H1 (cell line): ENCODE measurements around the gene ATP1A1. TPM values are rescaled to one million over a fixed set of nuclear protein-coding genes. Genes with fewer than 3 reads are reported as not detected.

Experiments
- CTCF ChIA-PET: fragments of 300-600 bp; sonication (Branson Sonifier 250); formaldehyde crosslinking; loops from one replicate; lab custom pipeline; 2021; ENCODE audit not compliant: partially characterized antibody; lab: Charles Lee
- POLR2A ChIA-PET: fragments of 300-600 bp; sonication (Branson Sonifier 250); formaldehyde crosslinking; loops from one replicate; lab custom pipeline; 2021; ENCODE audit warnings: inconsistent platforms; ENCODE audit not compliant: partially characterized antibody; lab: Charles Lee
- DNase-seq, 2 experiments: peaks; one replicate each; pipeline versions ENCODE4 v3.0.0 to v3.0.0-alpha.2; 2010 to 2022; ENCODE audit warnings: low spot score in 2 of 2, low read depth in 1 of 2, mixed read lengths in 1 of 2
- FAIRE-seq: peaks from 2 replicates; lab custom pipeline; 2011; peaks lifted over from hg19 to GRCh38; lab: Jason Lieb, UNC
- H2AFZ ChIP-seq: 2 replicates; pipeline ENCODE4 v1.8.1; 2012; ENCODE audit warnings: low read length, inconsistent platforms
- H2AK5ac ChIP-seq: 2 replicates; pipeline ENCODE4 v1.6.1; 2013; ENCODE audit warnings: low read depth, low read length
- H2BK120ac ChIP-seq: replicated peaks from 2 replicates; pipeline ENCODE3; 2013; ENCODE audit warnings: low read depth, low read length, inconsistent platforms
- H2BK12ac ChIP-seq: 2 replicates; pipeline ENCODE4 v1.6.1; 2013; ENCODE audit warnings: low read depth, low read length
- H2BK15ac ChIP-seq: 2 replicates; pipeline ENCODE4 v1.6.1; 2013; ENCODE audit warnings: low read length
- H2BK20ac ChIP-seq: 2 replicates; pipeline ENCODE4 v1.6.1; 2013; ENCODE audit warnings: low read length
- H2BK5ac ChIP-seq: 2 replicates; pipeline ENCODE4 v1.6.1; 2013; ENCODE audit warnings: low read depth, low read length
- H3K14ac ChIP-seq: 2 replicates; pipeline ENCODE4 v1.6.1; 2013; ENCODE audit warnings: inconsistent platforms; ENCODE audit not compliant: insufficient read length
- H3K18ac ChIP-seq: 2 replicates; pipeline ENCODE4 v1.6.1; 2013; ENCODE audit warnings: low read length; ENCODE audit errors: extremely low read depth
- H3K23ac ChIP-seq: 2 replicates; pipeline ENCODE4 v1.6.1; 2013; ENCODE audit warnings: inconsistent platforms; ENCODE audit not compliant: insufficient read length
- H3K23me2 ChIP-seq: 2 replicates; pipeline ENCODE4 v1.6.1; 2013; ENCODE audit warnings: low read depth, low read length
- H3K27ac ChIP-seq: 2 replicates; pipeline ENCODE4 v1.6.1; 2011; ENCODE audit warnings: low read depth, low read length, inconsistent platforms
- H3K27me3 ChIP-seq, 4 experiments: replicated peaks in 1 of 4; 1 replicate in 1 of 4; 2 replicates in 3 of 4; pipeline versions ENCODE4 v1.6.1 to v1.8.1; 2011 to 2013; ENCODE audit warnings: low read length in 3 of 4, mild to moderate bottlenecking in 3 of 4, inconsistent platforms in 2 of 4, mixed read lengths in 2 of 4, moderate library complexity in 1 of 4; ENCODE audit not compliant: control insufficient read depth in 3 of 4, insufficient read depth in 3 of 4; ENCODE audit errors: extremely low read depth in 1 of 4
- H3K36me3 ChIP-seq, 4 experiments: 2 replicates each; pipeline versions ENCODE4 v1.6.1 to v1.8.1; 2011 to 2013; ENCODE audit warnings: mild to moderate bottlenecking in 4 of 4, low read length in 3 of 4, moderate library complexity in 2 of 4, control low read depth in 1 of 4, inconsistent platforms in 1 of 4; ENCODE audit not compliant: insufficient read depth in 4 of 4, control insufficient read depth in 2 of 4
- H3K4ac ChIP-seq: replicated peaks from 2 replicates; pipeline ENCODE3; 2013; ENCODE audit warnings: low read length, low read depth, mixed read lengths, inconsistent platforms; ENCODE audit not compliant: insufficient read length
- H3K4me1 ChIP-seq, 4 experiments: replicated peaks in 1 of 4; 1 replicate in 1 of 4; 2 replicates in 3 of 4; pipeline versions ENCODE4 v1.6.1 to v1.8.1; 2011 to 2013; ENCODE audit warnings: low read length in 3 of 4, inconsistent platforms in 2 of 4, mixed read lengths in 1 of 4; ENCODE audit not compliant: insufficient read depth in 4 of 4, control insufficient read depth in 3 of 4
- H3K4me2 ChIP-seq, 2 experiments: 2 replicates each; pipeline versions ENCODE4 v1.6.1 to v1.8.1; 2011 to 2013; ENCODE audit warnings: low read depth in 2 of 2, low read length in 2 of 2, control low read depth in 1 of 2, inconsistent platforms in 1 of 2, mild to moderate bottlenecking in 1 of 2; ENCODE audit not compliant: insufficient read depth in 1 of 2
- H3K4me3 ChIP-seq, 4 experiments: fragments of 200-600, 300-600 bp in 1 of 4; sonication (generic), shearing (Covaris generic), sonication (Bioruptor Twin) in 1 of 4; 2 replicates each; pipeline versions ENCODE4 v1.5.1 to v1.8.1; 2011 to 2016; ENCODE audit warnings: low read length in 4 of 4, low read depth in 3 of 4, control low read depth in 2 of 4, inconsistent platforms in 2 of 4, mild to moderate bottlenecking in 2 of 4, mixed read lengths in 1 of 4, moderate library complexity in 1 of 4; ENCODE audit not compliant: insufficient read depth in 2 of 4; ENCODE audit errors: extremely low read depth in 1 of 4
- H3K56ac ChIP-seq: replicated peaks from 2 replicates; pipeline ENCODE3; 2013; ENCODE audit warnings: low read depth, mild to moderate bottlenecking, mixed read lengths, low read length, inconsistent platforms; ENCODE audit not compliant: insufficient read length
- H3K79me1 ChIP-seq: 2 replicates; pipeline ENCODE4 v1.6.1; 2013; ENCODE audit warnings: low read depth, low read length, control low read depth
- H3K79me2 ChIP-seq, 2 experiments: 2 replicates each; pipeline versions ENCODE4 v1.6.1 to v1.8.1; 2012 to 2013; ENCODE audit warnings: low read length in 2 of 2, mild to moderate bottlenecking in 2 of 2, inconsistent platforms in 1 of 2; ENCODE audit not compliant: insufficient read depth in 2 of 2, control insufficient read depth in 1 of 2
- H3K9ac ChIP-seq, 4 experiments: replicated peaks in 1 of 4; 1 replicate in 1 of 4; 2 replicates in 3 of 4; pipeline versions ENCODE4 v1.6.1 to v1.8.1; 2011 to 2013; ENCODE audit warnings: low read depth in 3 of 4, low read length in 3 of 4, control low read depth in 2 of 4, mild to moderate bottlenecking in 2 of 4, moderate library complexity in 2 of 4, inconsistent platforms in 1 of 4; ENCODE audit errors: extremely low read depth in 1 of 4
- H3K9me3 ChIP-seq, 2 experiments: 2 replicates each; pipeline versions ENCODE4 v1.6.1 to v1.8.1; 2012 to 2013; ENCODE audit warnings: mild to moderate bottlenecking in 2 of 2, moderate library complexity in 2 of 2, control low read depth in 1 of 2, inconsistent platforms in 1 of 2, low read depth in 1 of 2, low read length in 1 of 2, mixed read lengths in 1 of 2; ENCODE audit not compliant: insufficient read depth in 2 of 2
- H4K20me1 ChIP-seq, 2 experiments: replicated peaks in 1 of 2; 2 replicates each; pipeline versions ENCODE3 to v1.8.1; 2011 to 2013; ENCODE audit warnings: inconsistent platforms in 2 of 2, low read length in 2 of 2, mild to moderate bottlenecking in 1 of 2; ENCODE audit not compliant: insufficient read depth in 2 of 2, control insufficient read depth in 1 of 2
- H4K5ac ChIP-seq: 2 replicates; pipeline ENCODE4 v1.6.1; 2013; ENCODE audit warnings: low read length, low read depth, mixed read lengths, inconsistent platforms; ENCODE audit not compliant: insufficient read length
- H4K8ac ChIP-seq: 2 replicates; pipeline ENCODE4 v1.8.0; 2013; ENCODE audit warnings: mild to moderate bottlenecking, moderate library complexity, low read length, inconsistent platforms; ENCODE audit not compliant: insufficient read depth; ENCODE audit errors: extremely low read depth
- H4K91ac ChIP-seq: replicated peaks from 2 replicates; pipeline ENCODE3; 2013; ENCODE audit warnings: low read length, mixed read lengths, inconsistent platforms; ENCODE audit not compliant: insufficient read length
- CTBP2 ChIP-seq: IDR thresholded peaks from 2 replicates; pipeline ENCODE4 v1.7.0; 2011; ENCODE audit warnings: borderline replicate concordance, mild to moderate bottlenecking, moderate library complexity, mixed read lengths, low read length; ENCODE audit not compliant: insufficient read depth, insufficient read length
- POU5F1 ChIP-seq: IDR thresholded peaks from 2 replicates; pipeline ENCODE4 v1.6.1; 2011; ENCODE audit warnings: low read depth, mild to moderate bottlenecking, low read length, moderate library complexity
- WGBS, 2 experiments: shearing (Covaris generic) in 1 of 2; methylation state at CpG; one replicate each; pipeline versions ENCODE4 v1.1.6 to v1.1.7; 2013 to 2015; ENCODE audit warnings: low lambda C conversion rate in 2 of 2, mixed read lengths in 2 of 2, inconsistent platforms in 1 of 2, low coverage in 1 of 2, missing lambda C conversion rate in 1 of 2; ENCODE audit not compliant: insufficient replicate concordance in 2 of 2, insufficient coverage in 1 of 2, insufficient read length in 1 of 2; ENCODE audit errors: extremely low coverage in 1 of 2, missing lambda C conversion rate in 1 of 2; 5-methylcytosine and 5-hydroxymethylcytosine counted together
- polyA plus RNA-seq, 7 experiments: library from polyadenylated mRNA; depleted of rRNA in 3 of 7; stranded (reverse) in 5 of 7; unstranded in 2 of 7; fragments of >200 nt in 5 of 7; fragments of 200-250 nt in 2 of 7; gene quantifications; 1 replicate in 5 of 7; 2 replicates in 1 of 7; 4 replicates in 1 of 7; pipeline versions ENCODE4 v1.2.1 to v1.2.3, GENCODE V29; 2011 to 2013; ENCODE audit warnings: missing spikeins in 2 of 7, mixed read lengths in 2 of 7
- total RNA-seq: library from RNA; stranded (reverse); fragmentation: NEBNext Ultra II Directional; extraction: Animal tissue kit (Norgen Biotek cat#: 25700); gene quantifications from 2 replicates; pipeline ENCODE4 v1.2.1, GENCODE V29; 2021

The ATP1A1 gene
- total and polyA plus RNA-seq, 2 of the 8 experiments (the other 6 are each of a cell fraction or from before 2014, with no cell fraction given): 222 to 325 TPM

DNA sequence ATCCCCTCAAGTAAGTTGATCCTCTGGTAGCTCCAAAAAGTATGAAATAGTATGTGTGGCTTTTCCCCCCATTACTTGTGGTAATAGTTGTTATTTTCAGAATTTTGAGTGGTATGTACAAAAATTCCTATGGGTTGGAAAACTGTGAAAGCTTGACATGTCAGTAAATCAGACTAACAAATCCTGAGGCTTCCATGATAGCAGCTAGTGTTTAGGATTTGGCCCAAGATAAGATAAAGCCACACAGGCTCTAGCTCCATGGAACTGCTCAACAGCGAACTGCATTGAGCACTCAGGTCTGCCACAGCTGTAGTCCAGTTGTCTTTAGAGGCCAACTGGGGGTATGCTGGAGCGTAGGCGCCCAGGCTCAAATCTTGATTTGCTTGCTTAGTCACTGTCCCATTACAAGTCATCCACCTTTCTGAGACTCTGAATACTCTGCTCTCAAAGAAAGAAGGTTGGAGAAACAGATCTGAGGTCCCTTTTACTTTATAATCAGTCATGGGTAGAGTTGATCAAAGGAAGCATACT, 28.7 kb downstream of the ATP1A1 start:
- H3K9me3 ChIP-seq: no peaks in the 10 kb centered on the region
- DNase-seq (no peak), FAIRE-seq (no peak)
- no peak overlapping the region for H4K8ac ChIP-seq
- H2AFZ ChIP-seq: no peak overlapping the region
- H3K36me3 ChIP-seq: peaks cover 60 to 100% (median 96%) of the 10 kb centered on the region in 4 experiments
- no peak overlapping the region for H3K56ac ChIP-seq
- H3K27me3 ChIP-seq: peaks cover 0 to 1% (median 0%) of the 10 kb centered on the region in 4 experiments; a peak in 1 of 7 replicates
- no peaks in the 10 kb centered on the region for H3K23me2 ChIP-seq
- no peak overlapping the region for H2BK12ac ChIP-seq
- H3K4me3 ChIP-seq: no peak overlapping the region
- no peak overlapping the region for H2AK5ac ChIP-seq
- no peak overlapping the region for H2BK15ac ChIP-seq
- H3K4me1 ChIP-seq: no peaks in the 10 kb centered on the region
- TF ChIP-seq POU5F1: no peak
- TF ChIP-seq CTBP2: no peak
- no peak overlapping the region for H4K91ac ChIP-seq
- CTCF ChIA-PET: interaction anchor here (0.6 to 4.3 kb wide), 10 partner anchors 9 to 401 kb away, joined by 3 to 22 read pairs (median 6); no protein-coding TSS in a partner anchor
- no peak overlapping the region for H2BK20ac ChIP-seq
- 98% methylated on average over 3 of the region's 3 CpGs; no CpG with 5 or more reads in 1 of the 2 experiments for WGBS, 2 experiments
- H3K23ac ChIP-seq: no peak overlapping the region
- H3K27ac ChIP-seq: no peak overlapping the region
- no peak overlapping the region for H4K5ac ChIP-seq
- H3K4ac ChIP-seq: no peak overlapping the region
- H3K14ac ChIP-seq: no peak overlapping the region
- H4K20me1 ChIP-seq: peaks cover 0 to 13% of the 10 kb centered on the region in 2 experiments
- no peak overlapping the region for H2BK120ac ChIP-seq
- no peak overlapping the region for H3K4me2 ChIP-seq
- H3K9ac ChIP-seq: no peak overlapping the region
- H3K18ac ChIP-seq: no peak overlapping the region
- H3K79me2 ChIP-seq: no peaks in the 10 kb centered on the region
- H2BK5ac ChIP-seq: no peak overlapping the region
- H3K79me1 ChIP-seq: no peaks in the 10 kb centered on the region
- POLR2A ChIA-PET: interaction anchor here (1.5 to 2.4 kb wide), 3 partner anchors 11 to 21 kb away, joined by 4 to 6 read pairs (median 6); no protein-coding TSS in a partner anchor
